H1 (cell line): ENCODE results near the gene ABCA9. TPM values are rescaled to one million over a fixed set of nuclear protein-coding genes. Genes with fewer than 3 reads are reported as not detected.

ENCODE experiments used
- polyA plus RNA-seq, 7 experiments: library from polyadenylated mRNA; depleted of rRNA in 3 of 7; stranded (reverse) in 5 of 7; unstranded in 2 of 7; fragments of >200 nt in 5 of 7; fragments of 200-250 nt in 2 of 7; gene quantifications; 1 replicate in 5 of 7; 2 replicates in 1 of 7; 4 replicates in 1 of 7; pipeline versions ENCODE4 v1.2.1 to v1.2.3, GENCODE V29; 2011 to 2013; ENCODE audit warnings: missing spikeins in 2 of 7, mixed read lengths in 2 of 7
- total RNA-seq: library from RNA; stranded (reverse); fragmentation: NEBNext Ultra II Directional; extraction: Animal tissue kit (Norgen Biotek cat#: 25700); gene quantifications from 2 replicates; pipeline ENCODE4 v1.2.1, GENCODE V29; 2021
- TF ChIP-seq, protein P1 (sequence below), 3 experiments: IDR thresholded peaks; 1 replicate in 2 of 3; 2 replicates in 1 of 3; pipeline versions ENCODE4 v1.5.1 to v1.6.1; 2011; ENCODE audit warnings: low read length in 3 of 3, mild to moderate bottlenecking in 3 of 3, inconsistent platforms in 2 of 3, low read depth in 1 of 3, moderate library complexity in 1 of 3; ENCODE audit not compliant: insufficient read depth in 1 of 3; ENCODE audit errors: control extremely low read depth in 1 of 3

Gene ABCA9
- total and polyA plus RNA-seq, 2 of the 8 experiments (the other 6 are each of a cell fraction or from before 2014, with no cell fraction given) = not detected

DNA sequence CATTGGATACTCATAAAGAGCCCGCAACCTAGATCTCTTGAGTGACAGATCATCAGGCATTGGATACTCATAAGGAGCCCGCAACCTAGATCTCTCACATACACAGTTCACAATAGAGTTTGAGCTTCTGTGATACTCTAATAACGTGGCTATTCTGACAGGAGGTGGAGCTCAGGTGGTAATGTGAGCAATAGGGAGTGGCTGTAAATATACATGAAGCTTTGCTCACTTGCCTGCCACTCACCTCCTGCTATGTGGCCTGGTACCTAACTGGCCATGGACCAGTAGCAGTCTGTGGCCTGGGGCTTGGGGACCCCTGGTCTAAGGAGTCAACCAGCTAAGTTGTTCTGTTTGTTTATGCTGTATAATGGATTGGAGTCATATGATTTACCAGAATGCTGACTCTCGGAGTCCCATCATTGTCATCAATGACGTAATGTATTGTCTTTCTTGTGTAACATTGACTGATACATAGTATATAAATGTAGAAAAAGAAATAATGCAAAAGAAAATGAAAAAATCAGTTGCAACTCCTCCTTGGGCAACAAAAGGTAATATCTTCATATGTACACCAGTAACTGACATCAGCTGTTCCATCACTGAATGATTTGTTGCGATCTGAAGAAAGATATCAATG is 17.5 kb downstream of the ABCA9 start (continued):
- TF ChIP-seq, protein P1, sequence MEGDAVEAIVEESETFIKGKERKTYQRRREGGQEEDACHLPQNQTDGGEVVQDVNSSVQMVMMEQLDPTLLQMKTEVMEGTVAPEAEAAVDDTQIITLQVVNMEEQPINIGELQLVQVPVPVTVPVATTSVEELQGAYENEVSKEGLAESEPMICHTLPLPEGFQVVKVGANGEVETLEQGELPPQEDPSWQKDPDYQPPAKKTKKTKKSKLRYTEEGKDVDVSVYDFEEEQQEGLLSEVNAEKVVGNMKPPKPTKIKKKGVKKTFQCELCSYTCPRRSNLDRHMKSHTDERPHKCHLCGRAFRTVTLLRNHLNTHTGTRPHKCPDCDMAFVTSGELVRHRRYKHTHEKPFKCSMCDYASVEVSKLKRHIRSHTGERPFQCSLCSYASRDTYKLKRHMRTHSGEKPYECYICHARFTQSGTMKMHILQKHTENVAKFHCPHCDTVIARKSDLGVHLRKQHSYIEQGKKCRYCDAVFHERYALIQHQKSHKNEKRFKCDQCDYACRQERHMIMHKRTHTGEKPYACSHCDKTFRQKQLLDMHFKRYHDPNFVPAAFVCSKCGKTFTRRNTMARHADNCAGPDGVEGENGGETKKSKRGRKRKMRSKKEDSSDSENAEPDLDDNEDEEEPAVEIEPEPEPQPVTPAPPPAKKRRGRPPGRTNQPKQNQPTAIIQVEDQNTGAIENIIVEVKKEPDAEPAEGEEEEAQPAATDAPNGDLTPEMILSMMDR (IDR thresholded peaks at IDR 0.05; ENCODE audit: control extremely low read depth in 1 of 3, insufficient read depth in 1 of 3, low read depth in 1 of 3, low read length in 3 of 3) = no peak
- TF ChIP-seq, all 59 proteins: peak for 0
